Lower lobe of right lung (tissue), 2 donors: ENCODE measurements around the gene MGAT3. TPM values are rescaled to one million over a fixed set of nuclear protein-coding genes. Genes with fewer than 3 reads are reported as not detected.

ENCODE experiments used
- ATAC-seq, 2 donors: fragments of 200-7000 bp; cut with Tn5 transposase; one replicate each; pipeline ENCODE4 v1.9.1; 2020 to 2022; ENCODE audit warnings: mild to moderate bottlenecking in 2 of 2, moderate library complexity in 2 of 2
- DNase-seq: peaks from one replicate; pipeline ENCODE4 v3.0.0-alpha.2; 2020
- H3K27ac ChIP-seq: fragments of 200-600 bp; one replicate; pipeline ENCODE4 v1.8.0; 2022
- H3K27me3 ChIP-seq: fragments of 200-600 bp; one replicate; pipeline ENCODE4 v1.8.0; 2022; ENCODE audit warnings: low read depth
- H3K36me3 ChIP-seq: fragments of 200-600 bp; one replicate; pipeline ENCODE4 v1.8.0; 2022; ENCODE audit warnings: mild to moderate bottlenecking
- H3K4me1 ChIP-seq: fragments of 200-600 bp; one replicate; pipeline ENCODE4 v1.8.0; 2022
- H3K4me3 ChIP-seq: fragments of 200-600 bp; one replicate; pipeline ENCODE4 v1.8.0; 2022; ENCODE audit warnings: mild to moderate bottlenecking
- H3K9me3 ChIP-seq: fragments of 200-600 bp; one replicate; pipeline ENCODE4 v1.8.0; 2022
- intact Hi-C: fragments of 100-400 bp; cut with DNase I; formaldehyde crosslinking; loops from one replicate; pipeline ENCODE4 v1.11.0; 2022
- total RNA-seq: library from RNA; stranded (reverse); fragmentation: NEBNext Ultra II Directional; extraction: Animal tissue kit (Norgen Biotek cat#: 25700); gene quantifications from one replicate; pipeline ENCODE4 v1.2.1, GENCODE V29; 2021
- TF ChIP-seq, protein P1 (sequence below): fragments of 200-600 bp; IDR thresholded peaks from one replicate; pipeline ENCODE4 v1.8.0; 2022; ENCODE audit warnings: antibody characterized with exemption, mild to moderate bottlenecking
- donor health status: DM: no; HTN: yes; CAD: no; lungs with severe emphysema.

MGAT3 gene
- total RNA-seq, 1 donor from 2014 or later: 41.5 TPM

DNA sequence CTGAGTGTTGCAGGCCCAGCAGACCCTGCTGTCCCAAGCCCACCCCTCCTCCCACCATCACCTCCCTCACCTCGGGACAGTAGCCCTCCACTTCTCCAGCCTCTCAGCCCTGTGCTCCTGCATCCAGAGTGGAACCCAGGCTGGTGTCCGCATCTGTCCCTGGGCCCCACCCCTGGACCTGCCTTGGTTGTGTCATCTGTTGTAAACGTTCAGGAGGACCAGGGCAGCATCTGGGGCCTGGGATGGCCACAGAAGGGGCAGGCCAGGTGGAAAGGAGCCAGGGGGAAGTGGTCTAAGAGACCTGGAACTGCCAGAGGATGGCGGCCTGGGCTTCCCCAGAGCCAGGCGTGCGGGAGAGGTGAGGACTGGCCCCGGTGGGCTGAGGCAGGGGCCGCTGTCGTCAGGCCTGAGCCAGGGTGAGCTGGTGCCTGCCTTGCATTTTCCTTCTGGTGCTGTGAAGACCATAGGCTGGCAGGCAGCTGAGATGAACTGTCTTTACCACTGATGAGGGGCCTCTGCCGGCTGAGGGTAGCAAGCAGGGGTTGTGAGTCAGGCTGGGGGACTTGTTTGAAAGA lies 26.1 kb upstream of the MGAT3 start:
- peak overlapping the region; percentile 85 for H3K27ac ChIP-seq
- no peaks in the 10 kb centered on the region for H3K27me3 ChIP-seq
- no peak for ATAC-seq
- TF ChIP-seq, protein P1, sequence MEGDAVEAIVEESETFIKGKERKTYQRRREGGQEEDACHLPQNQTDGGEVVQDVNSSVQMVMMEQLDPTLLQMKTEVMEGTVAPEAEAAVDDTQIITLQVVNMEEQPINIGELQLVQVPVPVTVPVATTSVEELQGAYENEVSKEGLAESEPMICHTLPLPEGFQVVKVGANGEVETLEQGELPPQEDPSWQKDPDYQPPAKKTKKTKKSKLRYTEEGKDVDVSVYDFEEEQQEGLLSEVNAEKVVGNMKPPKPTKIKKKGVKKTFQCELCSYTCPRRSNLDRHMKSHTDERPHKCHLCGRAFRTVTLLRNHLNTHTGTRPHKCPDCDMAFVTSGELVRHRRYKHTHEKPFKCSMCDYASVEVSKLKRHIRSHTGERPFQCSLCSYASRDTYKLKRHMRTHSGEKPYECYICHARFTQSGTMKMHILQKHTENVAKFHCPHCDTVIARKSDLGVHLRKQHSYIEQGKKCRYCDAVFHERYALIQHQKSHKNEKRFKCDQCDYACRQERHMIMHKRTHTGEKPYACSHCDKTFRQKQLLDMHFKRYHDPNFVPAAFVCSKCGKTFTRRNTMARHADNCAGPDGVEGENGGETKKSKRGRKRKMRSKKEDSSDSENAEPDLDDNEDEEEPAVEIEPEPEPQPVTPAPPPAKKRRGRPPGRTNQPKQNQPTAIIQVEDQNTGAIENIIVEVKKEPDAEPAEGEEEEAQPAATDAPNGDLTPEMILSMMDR: no peak
- no peak for DNase-seq
- intact Hi-C loops: no loop called here
- peaks cover 81% of the 10 kb centered on the region for H3K36me3 ChIP-seq
- no peaks in the 10 kb centered on the region for H3K9me3 ChIP-seq
- no peak overlapping the region for H3K4me3 ChIP-seq
- peaks cover 18% of the 10 kb centered on the region for H3K4me1 ChIP-seq

DNA sequence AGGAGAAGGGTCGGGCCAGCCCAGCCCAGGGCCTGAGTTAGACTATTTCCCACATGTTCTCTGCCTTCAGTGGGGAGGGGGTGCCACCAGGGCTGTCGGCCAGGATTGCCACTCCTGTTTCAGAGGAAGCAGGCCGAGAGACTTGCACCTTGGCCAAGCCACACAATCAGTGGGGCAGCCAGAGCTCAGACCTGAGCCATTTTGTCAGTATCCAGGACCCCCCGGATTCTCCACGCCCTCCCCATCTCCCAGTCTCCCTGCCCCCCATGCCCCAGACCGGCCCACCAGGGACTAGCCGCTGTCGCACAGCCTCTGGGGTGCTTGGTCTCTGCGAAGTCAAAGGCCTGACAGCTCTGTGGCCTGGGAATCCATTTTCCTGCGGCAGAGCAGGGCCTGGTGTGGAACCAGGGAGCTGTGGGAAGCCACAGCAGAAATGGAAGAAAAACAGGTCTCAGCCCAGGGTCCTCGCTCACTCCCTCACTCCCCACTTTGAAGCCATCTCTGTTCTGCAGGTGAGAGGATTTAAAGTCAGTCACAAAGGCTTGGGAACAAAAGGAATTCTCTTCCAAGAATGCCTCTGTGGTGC lies 25.5 kb upstream of the MGAT3 start:
- Histone ChIP-seq H3K36me3 (peaks cover 74% of the 10 kb centered on the region), H3K27ac (peak overlapping the region; percentile 85), H3K27me3 (no peaks in the 10 kb centered on the region), H3K4me1 (peaks cover 18% of the 10 kb centered on the region), H3K4me3 (no peak overlapping the region), H3K9me3 (no peaks in the 10 kb centered on the region)
- DNase-seq (no peak), ATAC-seq (no peak)
- intact Hi-C loops: no loop called here
- TF ChIP-seq, protein P1: no peak

GRCh38 chr22:39431821-39432251 lies 25.0 kb upstream of the MGAT3 start:
- TF ChIP-seq, protein P1: no peak
- no peaks in the 10 kb centered on the region for H3K27me3 ChIP-seq
- H3K4me3 ChIP-seq: no peak overlapping the region
- intact Hi-C loops: no loop called here
- DNase-seq: no peak
- peaks cover 18% of the 10 kb centered on the region for H3K4me1 ChIP-seq
- ATAC-seq: no peak
- H3K36me3 ChIP-seq: peaks cover 69% of the 10 kb centered on the region
- H3K27ac ChIP-seq: peak overlapping the region; percentile 85
- no peaks in the 10 kb centered on the region for H3K9me3 ChIP-seq

DNA sequence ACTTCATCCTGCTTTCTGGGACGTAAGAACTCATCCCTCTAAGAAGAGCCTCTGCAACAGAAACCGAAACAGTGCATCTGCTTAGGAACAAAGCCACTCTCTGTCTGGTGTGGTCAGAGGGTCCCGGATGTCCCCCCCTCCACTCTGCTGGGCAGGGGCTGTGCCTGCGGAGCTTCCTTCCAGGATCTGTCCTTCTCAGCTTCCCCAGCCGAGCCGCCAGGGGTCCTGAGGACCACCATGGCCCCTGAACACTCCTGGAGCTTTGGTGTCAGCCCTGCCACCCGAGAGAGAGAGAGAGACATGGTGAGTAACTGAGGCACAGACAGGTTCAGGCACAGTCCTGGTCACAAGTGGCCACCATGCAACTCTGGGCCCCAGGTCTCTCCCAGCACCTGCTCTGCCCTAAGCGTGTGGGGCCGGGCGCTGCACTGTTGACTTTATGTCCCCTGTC lies 24.4 kb upstream of the MGAT3 start:
- peaks cover 23% of the 10 kb centered on the region for H3K4me1 ChIP-seq
- no peaks in the 10 kb centered on the region for H3K27me3 ChIP-seq
- intact Hi-C loops: no loop called here
- TF ChIP-seq, protein P1: no peak
- DNase-seq: no peak
- peak overlapping the region; percentile 85 for H3K27ac ChIP-seq
- peaks cover 64% of the 10 kb centered on the region for H3K36me3 ChIP-seq
- no peaks in the 10 kb centered on the region for H3K9me3 ChIP-seq
- no peak for ATAC-seq
- H3K4me3 ChIP-seq: no peak overlapping the region

DNA sequence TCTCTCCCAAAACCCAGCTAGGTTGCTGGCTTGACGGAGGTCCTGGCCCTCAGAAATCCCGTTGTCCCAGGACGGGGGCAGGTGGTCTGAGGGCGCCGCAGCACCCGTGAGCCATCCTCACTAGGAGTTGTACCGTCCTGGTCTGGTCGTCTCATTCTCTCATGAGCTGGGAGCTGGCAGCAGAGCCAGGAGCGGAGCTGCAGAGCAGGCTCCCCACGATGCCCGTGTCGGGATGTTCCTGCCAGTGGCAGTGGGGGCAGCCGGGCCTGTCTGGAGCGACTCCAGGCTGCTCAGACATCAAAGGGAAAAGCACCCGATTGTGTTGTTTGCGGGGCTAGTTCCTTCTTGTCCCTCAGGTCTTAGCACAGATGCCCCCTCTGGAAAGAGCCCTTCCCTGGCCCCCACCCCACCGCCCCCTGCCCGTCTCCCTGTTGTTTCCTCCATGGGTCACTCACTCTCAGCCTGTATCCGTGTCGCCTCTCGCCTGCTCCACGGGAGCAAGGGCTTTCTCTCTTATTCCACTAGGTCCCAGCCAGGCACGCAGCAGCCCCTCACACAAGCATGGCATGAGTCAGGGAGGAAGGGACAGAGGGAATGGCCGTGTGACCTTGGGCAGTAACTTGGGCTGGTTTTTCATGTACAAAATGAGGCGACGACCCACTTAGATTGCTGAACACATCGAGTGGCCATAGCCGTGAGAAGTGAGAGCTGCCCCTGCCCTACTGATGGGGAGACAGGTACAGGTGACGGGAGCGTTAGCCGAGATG lies 23.2 kb upstream of the MGAT3 start:
- TF ChIP-seq, protein P1: no peak
- Histone ChIP-seq H3K27ac (no peak overlapping the region), H3K9me3 (no peaks in the 10 kb centered on the region), H3K4me1 (peaks cover 28% of the 10 kb centered on the region), H3K27me3 (no peaks in the 10 kb centered on the region), H3K36me3 (peaks cover 51% of the 10 kb centered on the region), H3K4me3 (no peak overlapping the region)
- intact Hi-C loops: no loop called here
- no peak for DNase-seq
- no peak for ATAC-seq
